IPS-11a (cell line): Measurements from ENCODE around the gene VIT.

Experiments used
- H3K4me3 ChIP-seq: one replicate; pipeline ENCODE4 v1.5.1; 2013; ENCODE audit warnings: low read depth, low read length, control low read depth

VIT gene, protein sequence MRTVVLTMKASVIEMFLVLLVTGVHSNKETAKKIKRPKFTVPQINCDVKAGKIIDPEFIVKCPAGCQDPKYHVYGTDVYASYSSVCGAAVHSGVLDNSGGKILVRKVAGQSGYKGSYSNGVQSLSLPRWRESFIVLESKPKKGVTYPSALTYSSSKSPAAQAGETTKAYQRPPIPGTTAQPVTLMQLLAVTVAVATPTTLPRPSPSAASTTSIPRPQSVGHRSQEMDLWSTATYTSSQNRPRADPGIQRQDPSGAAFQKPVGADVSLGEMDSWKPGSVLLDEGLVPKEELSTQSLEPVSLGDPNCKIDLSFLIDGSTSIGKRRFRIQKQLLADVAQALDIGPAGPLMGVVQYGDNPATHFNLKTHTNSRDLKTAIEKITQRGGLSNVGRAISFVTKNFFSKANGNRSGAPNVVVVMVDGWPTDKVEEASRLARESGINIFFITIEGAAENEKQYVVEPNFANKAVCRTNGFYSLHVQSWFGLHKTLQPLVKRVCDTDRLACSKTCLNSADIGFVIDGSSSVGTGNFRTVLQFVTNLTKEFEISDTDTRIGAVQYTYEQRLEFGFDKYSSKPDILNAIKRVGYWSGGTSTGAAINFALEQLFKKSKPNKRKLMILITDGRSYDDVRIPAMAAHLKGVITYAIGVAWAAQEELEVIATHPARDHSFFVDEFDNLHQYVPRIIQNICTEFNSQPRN

DNA sequence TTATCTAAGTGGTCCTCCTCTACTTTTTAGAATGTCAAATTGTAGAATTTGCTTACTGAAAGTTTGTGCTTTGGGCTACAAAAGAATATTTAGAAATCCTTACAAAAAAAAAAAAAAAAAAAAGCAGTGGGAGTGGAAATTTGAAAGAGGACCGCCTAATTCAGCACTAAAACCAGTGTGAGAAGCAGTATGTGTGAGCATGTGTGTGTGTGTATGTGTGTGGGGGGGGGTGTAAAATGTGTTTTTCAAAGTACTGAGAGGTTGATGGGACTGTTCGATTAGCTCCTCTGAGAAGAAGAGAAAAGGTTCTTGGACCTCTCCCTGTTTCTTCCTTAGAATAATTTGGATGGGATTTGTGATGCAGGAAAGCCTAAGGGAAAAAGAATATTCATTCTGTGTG lies at the start of gene VIT:
TSS of gene VIT (plus strand) at position 175 of the 400 bp plus-strand sequence. CDS start 19,664 bp downstream, outside the sequence.
- no peak within 1 kb of the TSS for H3K4me3 ChIP-seq

DNA sequence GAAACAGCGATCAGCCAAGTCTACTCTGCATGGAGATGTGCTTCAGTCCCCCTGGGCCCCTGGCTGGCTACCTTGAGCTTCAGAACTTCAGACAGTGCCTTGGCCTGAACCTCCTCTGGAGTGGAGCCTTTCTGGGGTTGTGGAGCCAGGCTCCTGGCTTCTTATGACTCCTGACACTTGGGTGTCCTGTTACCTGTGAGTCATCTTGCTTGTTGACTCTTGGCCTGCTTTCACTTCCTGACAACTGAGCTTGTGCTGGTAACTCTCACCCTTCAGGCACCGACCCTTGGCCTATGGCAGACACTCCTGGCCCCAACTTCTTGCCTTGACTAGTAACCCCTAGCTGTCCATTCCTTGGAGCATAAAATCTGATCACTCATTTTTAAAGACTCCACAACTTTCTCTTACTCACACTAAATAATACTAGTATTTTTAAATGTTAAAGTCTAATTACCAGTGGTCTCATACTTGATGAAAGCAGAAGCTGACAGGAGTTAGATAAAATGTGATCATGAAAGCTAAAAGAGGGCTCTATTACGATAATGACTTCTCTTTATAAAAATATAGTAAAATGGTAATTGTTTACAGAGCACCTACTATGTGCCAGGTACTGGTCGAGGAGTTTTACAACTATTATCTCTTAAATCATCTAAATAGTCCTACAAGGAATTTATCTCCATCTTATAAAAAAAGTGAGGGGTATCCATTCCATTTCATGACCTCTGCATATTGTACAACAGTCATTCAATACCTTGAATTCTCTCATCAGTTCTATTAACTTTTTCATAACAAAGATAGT lies 46.3 kb upstream of the VIT start:
- H3K4me3 ChIP-seq, result no peak overlapping the region

DNA sequence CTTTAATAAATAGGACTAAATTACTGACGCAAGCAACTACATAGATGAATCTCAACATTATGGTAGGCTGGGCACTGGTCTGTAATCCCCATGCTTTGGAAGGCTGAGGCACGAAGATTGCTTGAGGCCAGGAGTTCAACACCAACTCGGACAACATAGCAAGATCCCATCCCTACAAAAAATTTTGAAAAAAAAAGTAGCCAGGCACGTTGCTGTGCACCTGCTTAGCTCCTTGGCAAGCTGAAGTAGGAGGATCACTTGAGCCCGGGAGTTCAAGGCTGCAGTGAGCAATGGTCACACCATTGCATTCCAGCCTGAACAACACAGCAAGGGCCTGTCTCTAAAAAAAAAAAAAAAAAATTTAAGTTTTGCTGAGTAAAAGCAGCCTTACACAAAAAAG lies 43.4 kb upstream of the VIT start:
- H3K4me3 ChIP-seq, result no peak overlapping the region

DNA sequence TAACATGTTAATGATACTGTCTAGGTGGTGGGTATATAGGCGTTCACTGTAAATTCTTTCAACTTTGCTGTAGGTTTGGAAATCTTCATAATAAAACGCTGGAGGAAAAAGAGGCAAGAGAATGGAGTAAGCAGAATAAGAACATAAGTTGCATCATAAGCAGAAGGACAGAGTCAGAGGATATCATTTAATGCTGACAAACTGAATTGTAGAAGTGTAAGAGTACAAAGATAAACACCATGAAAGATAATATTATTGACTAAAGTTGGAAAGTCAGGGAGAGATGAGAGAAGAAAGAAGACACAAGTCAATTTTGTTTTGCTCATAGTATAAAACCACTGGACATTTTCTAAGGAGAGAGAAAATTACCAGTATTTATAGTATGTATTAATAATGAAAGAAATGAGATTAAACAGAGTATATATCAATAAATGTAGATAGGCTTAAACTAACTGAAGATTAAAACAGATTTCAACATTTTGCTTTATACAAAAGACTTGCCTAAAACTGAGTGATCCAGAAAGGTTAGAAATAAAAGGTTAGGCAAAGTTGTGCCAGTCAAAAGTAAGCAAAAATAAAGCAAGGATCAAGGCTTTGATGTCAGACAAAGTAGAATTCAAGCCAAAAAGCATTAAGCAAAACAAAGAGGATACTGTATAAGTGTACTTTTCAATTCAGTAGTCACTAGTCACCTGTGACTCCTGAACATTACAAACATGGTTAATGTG lies 42.4 kb upstream of the VIT start:
- H3K4me3 ChIP-seq, result no peak overlapping the region

DNA sequence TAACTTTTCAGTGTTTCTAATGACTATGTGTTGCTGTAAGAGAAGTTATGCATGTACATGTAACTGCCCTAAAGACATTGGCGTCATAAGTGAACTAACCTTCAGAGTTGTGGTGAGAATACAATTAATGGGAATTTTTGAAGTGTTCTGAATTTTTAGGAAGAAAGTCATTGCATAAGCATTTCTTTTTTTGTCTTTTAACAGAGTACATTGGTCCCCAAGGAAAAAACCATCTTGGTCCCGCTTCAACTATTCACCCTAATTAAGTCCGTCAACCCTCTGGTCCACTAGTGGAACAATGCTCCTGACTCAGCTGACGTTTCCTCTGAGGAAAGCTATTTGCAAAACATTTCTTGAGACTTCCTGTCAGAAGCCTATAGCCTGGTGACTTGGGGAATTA lies 41.1 kb upstream of the VIT start:
- no peak overlapping the region for H3K4me3 ChIP-seq

DNA sequence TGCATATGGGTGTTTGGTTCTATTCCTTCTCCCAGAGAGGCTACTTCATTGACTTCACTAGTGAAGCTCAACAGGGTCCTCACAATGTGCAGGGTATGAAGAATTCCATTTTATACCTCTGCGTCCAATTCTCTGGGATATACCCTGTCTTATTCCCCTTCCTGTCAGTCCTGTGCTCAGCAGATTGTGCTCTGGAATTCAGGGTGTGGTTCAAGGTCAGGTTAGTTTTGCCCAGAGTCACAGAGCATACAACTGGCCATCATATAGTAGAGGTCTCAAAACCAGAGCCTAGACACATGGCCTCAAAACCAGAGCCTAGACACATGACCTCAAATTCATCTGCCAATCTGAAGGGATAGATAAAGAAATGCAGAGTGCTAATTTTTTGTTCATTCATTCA lies 38.8 kb upstream of the VIT start:
- no peak overlapping the region for H3K4me3 ChIP-seq

DNA sequence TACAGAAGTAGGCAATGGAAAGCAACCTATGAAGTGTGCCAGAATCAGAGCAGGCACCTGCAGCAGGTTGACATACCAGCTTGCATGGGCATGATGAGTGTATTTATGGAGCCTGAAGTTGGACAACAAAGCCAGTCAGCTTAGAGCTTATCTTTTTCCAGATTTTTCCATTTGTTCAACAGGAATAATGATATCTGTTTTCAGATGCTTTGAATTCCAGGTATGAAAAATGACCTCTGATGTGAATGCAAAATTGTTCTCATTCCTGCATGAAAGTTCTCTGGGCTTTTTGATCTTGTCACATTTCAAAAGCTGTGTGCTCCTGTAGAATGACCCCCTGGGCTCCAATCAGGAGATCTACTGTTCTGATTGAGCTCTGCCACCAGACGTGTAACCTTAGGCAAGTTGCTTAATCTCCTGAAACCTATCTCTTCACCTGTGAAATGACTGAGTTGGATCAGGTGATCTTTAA lies 38.2 kb upstream of the VIT start:
- no peak overlapping the region for H3K4me3 ChIP-seq

DNA sequence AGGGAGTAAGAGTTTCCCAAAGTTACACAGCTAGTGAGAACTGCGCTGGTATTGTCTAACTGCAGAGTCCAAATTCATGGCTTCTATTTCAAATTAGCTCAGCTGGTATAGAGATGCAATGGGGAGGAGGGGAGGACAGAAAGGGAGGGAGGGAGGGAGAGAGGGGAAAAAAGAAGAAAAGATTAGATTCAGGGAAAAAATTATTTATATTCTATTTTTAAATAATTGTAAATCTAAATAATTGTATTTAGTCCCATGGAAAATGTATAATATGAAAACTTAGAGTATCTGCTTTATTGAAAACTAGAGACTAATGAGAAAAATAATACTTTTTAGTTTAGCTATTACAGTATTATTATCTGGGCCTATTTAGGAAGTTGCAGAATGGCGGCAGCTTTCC lies 37.3 kb upstream of the VIT start:
- no peak overlapping the region for H3K4me3 ChIP-seq

DNA sequence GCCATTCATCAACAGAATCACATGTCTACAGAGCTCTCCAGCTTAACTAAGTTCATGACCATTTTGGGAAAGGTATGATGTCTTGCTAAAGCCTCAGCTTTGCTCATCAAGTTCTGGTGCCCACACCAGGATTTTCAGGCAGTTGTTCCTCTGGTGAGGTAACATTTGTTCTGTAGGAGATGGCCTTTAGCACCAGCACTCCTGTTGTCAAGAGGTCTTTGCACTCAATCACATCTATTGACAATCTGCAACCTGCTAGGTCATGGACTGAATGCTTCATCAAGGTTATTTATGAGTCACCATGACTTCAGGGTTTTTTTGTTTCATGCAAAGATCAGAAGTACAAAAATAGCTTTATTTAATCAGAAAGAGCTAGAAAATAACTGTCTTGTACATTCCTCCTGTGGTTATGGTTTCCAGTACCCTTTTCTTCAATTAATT lies 36.6 kb upstream of the VIT start:
- H3K4me3 ChIP-seq, result no peak overlapping the region

DNA sequence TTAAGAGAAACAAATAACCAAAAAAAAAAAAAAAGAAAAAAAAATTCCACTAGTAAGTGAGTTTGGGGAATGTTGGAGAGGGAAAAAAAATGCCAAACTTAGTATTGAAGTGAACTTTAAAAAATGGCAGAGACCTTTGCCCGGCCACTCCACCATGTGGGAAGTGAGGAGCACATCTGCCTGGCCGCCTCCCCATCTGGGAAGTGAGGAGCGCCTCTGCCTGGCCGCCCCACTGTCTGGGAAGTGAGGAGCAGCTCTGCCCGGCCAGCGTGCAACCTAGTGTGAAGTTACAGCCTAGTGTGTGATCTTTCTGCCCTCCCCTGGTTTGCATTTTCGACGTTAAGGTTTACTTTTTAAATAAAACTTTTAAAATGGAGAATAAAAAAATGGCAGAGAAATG lies 33.9 kb upstream of the VIT start:
- H3K4me3 ChIP-seq, result no peak overlapping the region

DNA sequence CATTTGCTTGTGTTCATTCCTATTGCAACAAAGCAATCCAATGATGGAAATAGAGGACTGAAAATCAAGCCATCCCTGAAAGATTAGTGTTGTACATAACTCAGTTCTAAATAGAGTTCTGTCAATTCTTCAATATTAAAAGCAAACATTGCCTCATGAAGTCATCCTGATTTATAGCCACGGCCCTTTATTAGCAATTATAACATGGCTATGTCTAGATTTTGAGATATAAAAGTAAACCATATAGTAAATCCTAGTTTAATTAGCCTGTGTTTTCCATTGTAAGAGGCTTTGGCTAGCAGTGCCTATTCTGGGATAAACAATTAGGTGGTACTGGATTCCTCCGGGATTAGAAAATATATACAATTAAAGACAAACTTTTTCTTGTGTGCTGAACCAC lies 33.2 kb upstream of the VIT start:
- no peak overlapping the region for H3K4me3 ChIP-seq

DNA sequence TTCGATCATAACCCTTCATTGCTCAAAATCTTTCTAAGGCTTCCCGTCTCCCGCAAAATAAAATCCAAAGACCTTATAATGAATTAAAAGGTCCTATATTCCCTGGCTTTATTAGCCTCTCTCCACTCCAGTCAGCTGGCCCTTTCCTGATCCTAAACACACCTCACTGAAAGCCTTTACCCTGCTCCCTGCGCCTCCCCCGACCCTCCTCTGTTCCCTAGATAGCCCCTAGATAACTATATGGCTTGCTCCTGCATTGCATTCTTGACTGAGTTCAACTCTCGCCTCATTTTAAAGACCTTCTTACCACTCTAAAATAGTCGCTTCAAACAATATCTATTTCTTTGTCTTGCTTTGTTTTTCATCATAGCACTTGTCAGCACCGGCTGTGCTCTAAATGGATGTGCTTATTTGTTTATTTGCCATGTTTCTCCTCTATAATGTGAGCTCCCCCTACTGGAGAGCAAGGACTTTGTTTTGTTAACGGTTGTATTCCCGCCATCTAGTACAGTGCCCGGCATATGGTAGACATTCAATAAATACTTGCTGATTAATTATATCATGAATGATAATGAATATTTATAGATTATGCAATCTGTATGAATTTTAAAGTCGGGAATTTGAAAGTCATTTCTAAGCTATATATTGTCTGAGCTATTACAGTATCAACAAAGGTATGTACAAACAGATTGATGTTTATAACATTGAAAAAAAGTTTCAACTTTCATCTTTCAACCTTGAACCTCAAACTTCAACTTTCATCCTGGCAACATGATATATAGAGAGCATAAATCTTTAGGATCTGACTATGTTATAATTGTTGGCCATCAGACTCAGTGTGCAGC lies 32.4 kb upstream of the VIT start:
- H3K4me3 ChIP-seq, result no peak overlapping the region

DNA sequence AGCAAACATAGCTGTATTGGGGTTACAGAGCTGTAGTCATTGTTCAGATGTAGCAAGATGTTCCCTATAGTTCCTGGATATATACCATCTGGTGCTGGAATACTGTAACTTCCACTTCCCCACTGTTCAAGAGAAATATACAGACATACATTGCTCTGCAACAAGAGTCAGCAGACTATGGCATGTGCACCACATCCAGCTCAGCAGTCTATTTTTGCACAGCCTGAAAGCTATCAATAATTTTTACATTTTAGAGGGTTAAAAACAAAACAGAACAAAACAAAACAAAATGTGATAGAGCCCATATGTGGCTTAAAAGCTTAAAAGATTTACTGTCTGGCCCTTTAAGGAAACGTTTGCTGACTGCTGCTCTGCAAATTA lies 31.8 kb upstream of the VIT start:
- no peak overlapping the region for H3K4me3 ChIP-seq

DNA sequence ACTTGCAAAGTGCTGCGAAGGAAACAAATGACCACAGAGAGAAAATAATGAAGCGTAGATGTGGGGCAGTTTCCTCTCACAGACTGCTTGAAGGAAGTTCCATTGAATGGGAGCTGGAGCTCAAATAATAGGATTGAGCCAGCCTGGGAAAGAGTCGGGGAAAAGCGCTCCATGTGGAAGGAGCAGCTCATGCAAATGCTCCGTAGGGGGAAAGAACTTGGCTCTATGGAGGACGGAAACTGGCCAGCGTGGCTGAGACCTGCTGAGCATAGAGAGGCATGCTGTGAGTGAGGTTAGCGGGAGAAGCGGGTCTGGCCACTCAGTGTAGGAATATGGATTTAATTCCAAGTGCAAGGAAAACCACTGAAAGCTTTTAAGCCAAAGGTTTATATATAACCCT lies 28.6 kb upstream of the VIT start:
- no peak overlapping the region for H3K4me3 ChIP-seq

DNA sequence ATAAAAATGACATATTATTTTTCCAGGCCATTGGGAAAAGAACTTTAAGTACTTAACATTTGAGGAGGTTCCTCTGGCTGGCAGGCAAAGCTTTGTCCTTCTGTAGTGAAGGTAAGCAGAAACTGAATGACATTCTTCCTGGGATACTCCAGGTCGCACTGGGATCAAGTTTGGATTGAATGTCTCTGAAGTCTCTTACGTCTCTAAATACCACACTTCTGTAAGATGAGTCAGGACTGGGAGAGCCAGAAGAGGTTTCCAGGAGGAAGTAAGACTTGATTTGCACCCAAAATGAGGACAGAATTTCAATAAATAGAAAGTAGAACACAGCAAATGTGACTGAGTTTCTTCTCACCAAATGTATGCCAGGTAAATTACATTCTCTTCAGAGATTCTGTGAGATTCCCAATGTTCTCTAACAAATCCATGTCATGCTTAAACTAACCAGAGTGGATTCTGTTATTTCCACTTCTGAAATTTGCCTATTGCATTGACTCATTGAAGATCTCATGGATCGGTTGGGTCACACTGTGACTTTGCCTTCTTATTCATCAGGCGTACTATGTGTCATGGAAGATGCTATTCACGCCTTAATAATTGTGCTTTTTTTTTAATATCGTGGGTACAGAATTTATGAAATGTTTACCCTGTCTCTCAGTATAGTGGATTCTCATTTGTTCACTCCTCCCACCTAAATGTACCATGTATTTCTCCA lies 25.5 kb upstream of the VIT start:
- H3K4me3 ChIP-seq, result no peak overlapping the region

DNA sequence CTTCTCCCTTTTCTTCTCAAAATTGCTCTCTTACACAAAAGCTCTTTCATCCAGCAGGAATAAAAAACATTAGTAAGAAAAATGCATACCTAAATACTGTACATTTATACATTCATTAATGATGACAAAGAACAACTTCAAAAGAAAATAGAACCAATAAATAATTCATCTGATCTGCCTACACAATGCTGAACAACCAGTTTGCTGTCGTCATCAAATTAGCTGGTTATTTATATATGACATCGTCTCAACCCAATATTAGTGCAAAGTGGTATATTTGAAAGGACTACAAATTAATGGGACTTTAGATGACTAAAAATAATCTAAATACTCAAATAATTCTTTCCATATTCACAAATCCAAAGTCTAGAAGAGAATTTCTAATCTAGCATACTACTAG lies 24.8 kb upstream of the VIT start:
- no peak overlapping the region for H3K4me3 ChIP-seq

DNA sequence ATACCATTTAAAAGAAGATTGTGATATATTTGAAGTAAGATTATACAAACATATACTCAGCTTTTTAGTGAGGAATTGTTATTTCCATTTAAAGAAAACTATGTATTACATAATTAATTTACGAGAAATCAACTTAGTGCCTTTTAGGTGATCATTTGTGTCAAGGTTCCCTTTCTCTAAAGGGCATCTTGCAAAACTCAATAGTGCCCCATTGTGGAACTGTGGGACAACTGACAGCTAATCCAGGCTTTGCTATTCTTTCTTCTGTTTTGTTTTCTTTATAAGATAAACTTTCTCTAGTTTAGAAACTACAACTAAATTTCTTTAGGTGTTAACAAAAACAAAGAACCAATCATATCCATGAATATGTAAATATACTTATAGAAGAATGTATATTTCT lies 24.3 kb upstream of the VIT start:
- H3K4me3 ChIP-seq, result no peak overlapping the region

DNA sequence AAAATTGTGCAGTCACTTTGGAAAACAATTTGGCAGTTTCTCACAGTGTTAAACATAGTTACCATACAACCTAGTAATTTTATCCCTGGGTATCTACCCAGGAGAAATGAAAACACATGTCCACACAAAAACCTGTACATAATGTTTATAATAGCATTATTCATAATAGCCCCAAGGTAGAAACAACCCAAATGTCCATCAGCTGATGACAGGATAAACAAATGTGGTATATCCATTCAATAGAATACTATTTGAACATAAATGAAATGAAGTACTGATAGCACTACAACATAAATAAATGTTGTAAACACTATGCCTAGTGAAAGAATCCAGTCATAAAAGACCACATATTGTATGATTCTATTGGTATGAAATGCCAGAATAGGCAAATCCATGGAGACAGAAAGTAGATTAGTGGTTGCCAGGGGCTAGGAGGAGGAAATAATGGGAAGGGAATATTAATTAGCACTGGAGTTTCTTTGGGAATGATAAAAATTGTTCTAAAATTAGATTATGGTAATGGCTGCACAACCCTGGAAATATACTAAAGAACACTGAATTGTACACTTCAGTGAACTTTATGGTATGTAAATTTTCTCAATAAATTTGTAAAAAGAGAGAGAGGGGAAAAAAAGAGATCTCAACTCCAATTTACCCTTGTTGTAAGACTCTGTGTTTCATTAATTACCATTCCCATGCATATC lies 20.8 kb upstream of the VIT start:
- no peak overlapping the region for H3K4me3 ChIP-seq

DNA sequence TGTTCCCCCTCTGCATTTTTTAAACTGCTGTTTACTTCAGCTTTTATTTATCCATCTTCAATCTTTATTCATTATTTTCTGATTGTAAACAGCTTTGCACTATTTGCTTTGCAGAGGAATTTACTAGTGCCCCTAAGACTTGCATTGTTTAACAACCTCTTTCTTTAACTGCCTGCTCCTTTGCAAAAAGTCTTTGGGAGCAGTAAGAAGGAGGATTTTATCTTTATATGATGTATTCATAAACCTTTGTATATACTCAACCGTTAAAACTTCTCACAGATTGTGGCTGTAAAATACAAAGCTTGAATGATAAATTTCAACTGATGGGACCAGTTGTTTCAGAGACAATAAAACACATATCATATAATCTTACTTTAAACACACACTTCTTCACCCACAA lies 20.1 kb upstream of the VIT start:
- H3K4me3 ChIP-seq, result no peak overlapping the region
